Sigmoid colon (tissue), 7 donors: ENCODE data around the gene IRF2. TPM values are rescaled to one million over a fixed set of nuclear protein-coding genes. Genes with fewer than 3 reads are reported as not detected.
A peak's percentile ranks its signal among the peaks of the same experiment; 100 is the strongest.

Experiments
- DNase-seq: peaks from one replicate; pipeline ENCODE4 v3.0.0-alpha.2; 2019
- H3K27ac ChIP-seq, 4 donors: fragments of 200-600 bp; sonication (generic); one replicate each; pipeline ENCODE4 v1.5.1; 2016 to 2019; ENCODE audit warnings: mild to moderate bottlenecking in 1 of 4
- H3K27me3 ChIP-seq, 3 donors: fragments of 200-600 bp; sonication (generic); one replicate each; pipeline ENCODE4 v1.5.1; 2019; ENCODE audit warnings: mild to moderate bottlenecking in 1 of 3
- H3K36me3 ChIP-seq, 4 donors: fragments of 200-600 bp; sonication (generic); one replicate each; pipeline ENCODE4 v1.5.1; 2016 to 2019
- H3K4me1 ChIP-seq, 4 donors: fragments of 200-600 bp; sonication (generic); one replicate each; pipeline ENCODE4 v1.5.1; 2017 to 2019
- H3K4me3 ChIP-seq, 4 donors: fragments of 200-600 bp; sonication (generic); one replicate each; pipeline ENCODE4 v1.5.1; 2017 to 2019; ENCODE audit warnings: mild to moderate bottlenecking in 2 of 4, moderate library complexity in 1 of 4
- H3K9me3 ChIP-seq, 4 donors: fragments of 200-600 bp in 3 of 4; sonication (generic) in 3 of 4; one replicate each; pipeline versions ENCODE4 v1.5.1 to v1.6.1; 2013 to 2019
- CTCF ChIP-seq, 4 experiments: fragments of 450-650 bp in 3 of 4; fragments of 200-600 bp in 1 of 4; IDR thresholded peaks; one replicate each; pipeline ENCODE4 v1.5.1; 2016 to 2019; ENCODE audit warnings: antibody characterized with exemption in 4 of 4, mild to moderate bottlenecking in 3 of 4, moderate library complexity in 2 of 4
- EP300 ChIP-seq, 4 donors: sonication (generic); formaldehyde crosslinking; IDR thresholded peaks; one replicate each; pipeline ENCODE4 v1.6.1; 2017; ENCODE audit warnings: antibody characterized with exemption in 4 of 4
- POLR2A ChIP-seq, 2 donors: fragments of 450-650 bp; IDR thresholded peaks; one replicate each; pipeline ENCODE4 v1.6.1; 2016; ENCODE audit warnings: antibody characterized with exemption in 2 of 2, mild to moderate bottlenecking in 2 of 2, moderate library complexity in 2 of 2
- POLR2AphosphoS5 ChIP-seq, 4 donors: sonication (generic); formaldehyde crosslinking; IDR thresholded peaks; one replicate each; pipeline ENCODE4 v1.6.1; 2017; ENCODE audit warnings: antibody characterized with exemption in 4 of 4
- WGBS, 2 donors: extraction: QIAGEN DNeasy Blood & Tissue Kit; methylation state at CpG; one replicate each; pipeline ENCODE4 v1.1.7; 2013; 5-methylcytosine and 5-hydroxymethylcytosine counted together
- intact Hi-C: fragments of 100-400 bp; cut with DNase I; formaldehyde crosslinking; loops from one replicate; pipeline ENCODE4 v1.15.1; 2023
- polyA plus RNA-seq, 3 donors: library from polyadenylated mRNA; stranded (reverse); fragments of 200-250 nt; gene quantifications; one replicate each; pipeline ENCODE4 v1.2.3, GENCODE V29; 2013
- total RNA-seq, 4 donors: library from RNA; depleted of rRNA; stranded (reverse); fragments of >200 nt; gene quantifications; one replicate each; pipeline ENCODE4 v1.1.0, GENCODE V29; 2016
- donor health status: healthy with polysubstance abuse.
- donor health status: Bipolar disorder and iron deficiency.
- donor health status: healthy.

IRF2 gene
- total and polyA plus RNA-seq, 7 donors, result 27.6 to 41.8 (median 31.9) TPM

GRCh38 chr4:184485279-184485678 is 10.9 kb upstream of the IRF2 start:
- Histone ChIP-seq H3K4me3 (no peak overlapping the region), H3K36me3 (no peaks in the 10 kb centered on the region), H3K4me1 (no peaks in the 10 kb centered on the region), H3K27me3 (no peaks in the 10 kb centered on the region), H3K27ac (no peak overlapping the region), H3K9me3 (no peaks in the 10 kb centered on the region)
- intact Hi-C loops, result no loop called here
- 84 to 98% methylated on average over 2 of the region's 2 CpGs for WGBS, 2 donors
- no peak for DNase-seq
- no peak for TF ChIP-seq EP300 (IDR thresholded peaks at IDR 0.05)
- no peak for TF ChIP-seq POLR2AphosphoS5 (IDR thresholded peaks at IDR 0.05)
- TF ChIP-seq POLR2A (IDR thresholded peaks at IDR 0.05), result no peak
- TF ChIP-seq CTCF (IDR thresholded peaks at IDR 0.05), result no peak

GRCh38 chr4:184481544-184481943 is 7.2 kb upstream of the IRF2 start:
- H3K9me3 ChIP-seq, result no peaks in the 10 kb centered on the region
- H3K4me1 ChIP-seq, result peaks cover 0 to 7% (median 4%) of the 10 kb centered on the region in 4 donors
- no peak overlapping the region for H3K27ac ChIP-seq
- no peak for DNase-seq
- WGBS, 2 donors, result 87 to 89% methylated on average over 6 of the region's 6 CpGs
- TF ChIP-seq POLR2A (IDR thresholded peaks at IDR 0.05) (no peak), CTCF (IDR thresholded peaks at IDR 0.05) (no peak), POLR2AphosphoS5 (IDR thresholded peaks at IDR 0.05) (no peak), EP300 (IDR thresholded peaks at IDR 0.05) (no peak)
- no peaks in the 10 kb centered on the region for H3K36me3 ChIP-seq
- no peaks in the 10 kb centered on the region for H3K27me3 ChIP-seq
- H3K4me3 ChIP-seq, result no peak overlapping the region
- intact Hi-C loops, result no loop called here

GRCh38 chr4:184479516-184479950 is 5.2 kb upstream of the IRF2 start:
- H3K4me3 ChIP-seq, result no peak overlapping the region
- no peaks in the 10 kb centered on the region for H3K9me3 ChIP-seq
- WGBS, 2 donors, result 32 to 75% methylated on average over 1 of the region's 1 CpG
- H3K27me3 ChIP-seq, result no peaks in the 10 kb centered on the region
- no peaks in the 10 kb centered on the region for H3K36me3 ChIP-seq
- no peak for DNase-seq
- TF ChIP-seq POLR2A (IDR thresholded peaks at IDR 0.05) (no peak), POLR2AphosphoS5 (IDR thresholded peaks at IDR 0.05) (no peak), EP300 (IDR thresholded peaks at IDR 0.05) (no peak), CTCF (IDR thresholded peaks at IDR 0.05) (no peak)
- intact Hi-C loops, result loop anchor here (5.0 to 10.0 kb wide), 2 partner anchors 217 to 975 kb away; partner anchors contain the start of gene ING2
- H3K4me1 ChIP-seq, result peaks cover 0 to 20% (median 17%) of the 10 kb centered on the region in 4 donors
- H3K27ac ChIP-seq, result no peak overlapping the region

- intact Hi-C loops, result loop anchor here (5.0 to 10.0 kb wide), 2 partner anchors 215 to 973 kb away; partner anchors contain the start of gene ING2
- Histone ChIP-seq H3K9me3 (no peaks in the 10 kb centered on the region), H3K27me3 (no peaks in the 10 kb centered on the region), H3K4me1 (peaks cover 0 to 20% (median 17%) of the 10 kb centered on the region in 4 donors), H3K4me3 (no peak overlapping the region), H3K27ac (peak overlapping the region in 2 of 4 donors; percentile 24 to 93), H3K36me3 (no peaks in the 10 kb centered on the region)
- TF ChIP-seq EP300 (IDR thresholded peaks at IDR 0.05) (no peak), POLR2A (IDR thresholded peaks at IDR 0.05) (no peak), POLR2AphosphoS5 (IDR thresholded peaks at IDR 0.05) (no peak), CTCF (IDR thresholded peaks at IDR 0.05) (no peak)
- DNase-seq, result no peak
- WGBS, 2 donors, result 71 to 77% methylated on average over 9 of the region's 9 CpGs
Measured at GRCh38 chr4:184477201-184477999, 3.0 kb upstream of the IRF2 start.
